GM12872 (cell line): ENCODE data around the gene CUL3.

Experiments
- CTCF ChIP-seq: IDR thresholded peaks from 3 replicates; pipeline ENCODE4 v1.5.1; 2011; ENCODE audit warnings: low read depth, mild to moderate bottlenecking, low read length, moderate library complexity; ENCODE audit not compliant: insufficient read depth

Gene CUL3

GRCh38 chr2:224608104-224608503 lies 22.9 kb upstream of the CUL3 start:
- no peak for TF ChIP-seq CTCF

GRCh38 chr2:224601923-224602322 lies 16.8 kb upstream of the CUL3 start:
- TF ChIP-seq CTCF, result no peak

GRCh38 chr2:224598678-224599077 lies 13.5 kb upstream of the CUL3 start:
- TF ChIP-seq CTCF, result no peak

- no peak for TF ChIP-seq CTCF
These were observed 11.1 kb upstream of the CUL3 start for GRCh38 chr2:224596289-224596688.

- no peak for TF ChIP-seq CTCF
These were observed 10.4 kb upstream of the CUL3 start for GRCh38 chr2:224595518-224595917.

GRCh38 chr2:224594840-224595239 lies 9.7 kb upstream of the CUL3 start:
- no peak for TF ChIP-seq CTCF

- TF ChIP-seq CTCF, result no peak
These were observed 6.1 kb upstream of the CUL3 start for GRCh38 chr2:224591220-224591619.

GRCh38 chr2:224586127-224586695 lies 1.0 kb upstream of the CUL3 start:
- TF ChIP-seq CTCF, result no peak
